Mammary epithelial cell (primary cell): ENCODE data around the gene PRSS16.
"Not testable (repeated sequence)": the region's sequence is repeated elsewhere in the genome, so short reads cannot be mapped to it uniquely, and the experiment has no call there.

Experiments
- CTCF ChIP-seq, 2 donors: IDR thresholded peaks in 1 of 2; conservative IDR thresholded peaks in 1 of 2; 2 replicates each; pipeline ENCODE4 v1.5.1; 2011 to 2012; ENCODE audit warnings: inconsistent platforms in 2 of 2, low read length in 2 of 2, mild to moderate bottlenecking in 2 of 2, control low read depth in 1 of 2, low read depth in 1 of 2; ENCODE audit not compliant: insufficient read depth in 1 of 2; ENCODE audit errors: extremely low read depth in 1 of 2
- EZH2 ChIP-seq: IDR thresholded peaks from 2 replicates; pipeline ENCODE4 v1.6.1; 2012; ENCODE audit warnings: low read length, inconsistent platforms, borderline replicate concordance

DNA sequence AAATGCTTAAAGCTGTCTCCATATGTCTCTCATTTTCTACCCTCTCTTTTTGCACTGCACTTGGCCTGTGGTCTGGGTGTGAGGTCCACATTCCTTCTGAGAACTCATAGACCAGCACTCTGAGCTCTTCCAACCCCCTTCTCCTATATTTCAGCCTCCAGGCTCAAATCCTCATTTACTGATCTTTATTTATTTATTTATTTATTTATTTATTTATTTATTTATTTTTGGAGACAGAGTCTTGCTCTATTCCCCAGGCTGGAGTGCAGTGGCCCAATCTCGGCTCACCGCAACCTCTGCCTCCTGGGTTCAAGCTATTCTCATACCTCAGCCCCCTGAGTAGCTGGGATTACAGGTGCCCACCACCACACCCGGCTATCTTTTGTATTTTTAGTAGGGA, 19.5 kb downstream of the PRSS16 start:
- not testable (repeated sequence) for TF ChIP-seq CTCF (conservative IDR thresholded peaks at IDR 0.05 in 1 of 2, IDR thresholded peaks at IDR 0.05 in 1 of 2; ENCODE audit: extremely low read depth in 1 of 2, insufficient read depth in 1 of 2, low read depth in 1 of 2, low read length in 2 of 2); EZH2
